Activated T-cell treated with anti-CD3 and anti-CD28 coated beads for 1 hour (primary cell): ENCODE measurements around the gene CELF5.
A peak's percentile ranks its signal among the peaks of the same experiment; 100 is the strongest.

Source experiments
- DNase-seq: peaks from one replicate; pipeline ENCODE4 v3.0.0-alpha.2; 2020; ENCODE audit warnings: low read depth

CELF5 gene

GRCh38 chr19:3243819-3244700 lies 19.6 kb downstream of the CELF5 start:
- DNase-seq, result peak; percentile 47

GRCh38 chr19:3245050-3245449 lies 20.6 kb downstream of the CELF5 start:
- DNase-seq, result no peak

- no peak for DNase-seq
Measured at GRCh38 chr19:3248728-3249326, 24.4 kb downstream of the CELF5 start.

GRCh38 chr19:3249408-3249807 lies 24.9 kb downstream of the CELF5 start:
- DNase-seq, result no peak

GRCh38 chr19:3250675-3251074 lies 26.2 kb downstream of the CELF5 start:
- DNase-seq, result peak; percentile 41

- DNase-seq, result no peak
Measured at GRCh38 chr19:3251229-3251628, 26.8 kb downstream of the CELF5 start.

GRCh38 chr19:3252650-3253049 lies 28.2 kb downstream of the CELF5 start:
- DNase-seq, result no peak

GRCh38 chr19:3253270-3253669 lies 28.8 kb downstream of the CELF5 start:
- no peak for DNase-seq

GRCh38 chr19:3254520-3254919 lies 30.1 kb downstream of the CELF5 start:
- DNase-seq, result no peak

- DNase-seq, result no peak
Measured at GRCh38 chr19:3257071-3257470, 32.6 kb downstream of the CELF5 start.

- no peak for DNase-seq
Measured at GRCh38 chr19:3262362-3262761, 37.9 kb downstream of the CELF5 start.

GRCh38 chr19:3263866-3264265 lies 39.4 kb downstream of the CELF5 start:
- no peak for DNase-seq

- DNase-seq, result no peak
Measured at GRCh38 chr19:3265432-3265831, 41.0 kb downstream of the CELF5 start.

- DNase-seq, result no peak
Measured at GRCh38 chr19:3266092-3266693, 41.7 kb downstream of the CELF5 start.

- no peak for DNase-seq
Measured at GRCh38 chr19:3266792-3267514, 42.5 kb downstream of the CELF5 start.

GRCh38 chr19:3268326-3268725 lies 43.9 kb downstream of the CELF5 start:
- DNase-seq, result no peak

GRCh38 chr19:3268763-3269162 lies 44.3 kb downstream of the CELF5 start:
- no peak for DNase-seq

GRCh38 chr19:3269916-3270671 lies 45.6 kb downstream of the CELF5 start:
- no peak for DNase-seq

- DNase-seq, result peak; percentile 39
Measured at GRCh38 chr19:3270902-3271301, 46.4 kb downstream of the CELF5 start.

GRCh38 chr19:3272401-3272931 lies 48.0 kb downstream of the CELF5 start:
- no peak for DNase-seq

GRCh38 chr19:3272952-3273351 lies 48.5 kb downstream of the CELF5 start:
- no peak for DNase-seq
